HepG2 (cell line): ENCODE measurements around the gene OSBPL8. TPM values are rescaled to one million over a fixed set of nuclear protein-coding genes. Genes with fewer than 3 reads are reported as not detected.

ENCODE experiments used
- AGO2 ChIP-seq: fragments of 200-400 bp; formaldehyde crosslinking; optimal IDR thresholded peaks from 2 replicates; pipeline ENCODE3; 2017; ENCODE audit warnings: mild to moderate bottlenecking, low read depth, low read length, moderate library complexity
- CEBPB ChIP-seq: IDR thresholded peaks from 2 replicates; pipeline ENCODE4 v1.6.1; 2011; ENCODE audit warnings: low read depth, low read length, improper control_type of control experiment, borderline replicate concordance
- MAZ ChIP-seq, 2 experiments: sonication (generic) in 1 of 2; formaldehyde crosslinking in 1 of 2; IDR thresholded peaks; 2 replicates each; pipeline versions ENCODE4 v1.5.0 to v1.6.1; 2012 to 2020; ENCODE audit warnings: low read depth in 2 of 2, mild to moderate bottlenecking in 2 of 2, borderline replicate concordance in 1 of 2, improper control_type of control experiment in 1 of 2, low read length in 1 of 2, missing genetic modification reagents in 1 of 2, moderate library complexity in 1 of 2
- RARA ChIP-seq: IDR thresholded peaks from 2 replicates; pipeline ENCODE4 v1.6.1; 2016; ENCODE audit warnings: missing genetic modification reagents, missing compliant biosample characterization
- REPIN1 ChIP-seq: sonication (generic); formaldehyde crosslinking; IDR thresholded peaks from 2 replicates; pipeline ENCODE4 v1.8.0; 2022; ENCODE audit warnings: missing genetic modification reagents, low read depth, mild to moderate bottlenecking, borderline replicate concordance
- SAP130 ChIP-seq: IDR thresholded peaks from 2 replicates; pipeline ENCODE4 v1.6.1; 2016; ENCODE audit warnings: low read depth
- SRF ChIP-seq: IDR thresholded peaks from 2 replicates; pipeline ENCODE4 v1.6.1; 2011; ENCODE audit warnings: mild to moderate bottlenecking, low read depth, low read length, moderate library complexity
- SRSF1 ChIP-seq: fragments of 200-400 bp; formaldehyde crosslinking; optimal IDR thresholded peaks from 2 replicates; pipeline ENCODE3; 2017; ENCODE audit warnings: mild to moderate bottlenecking, low read depth, low read length, moderate library complexity
- STAG1 ChIP-seq: sonication (generic); formaldehyde crosslinking; IDR thresholded peaks from 2 replicates; pipeline ENCODE4 v1.4.0; 2020; ENCODE audit warnings: missing genetic modification reagents
- WIZ ChIP-seq: sonication (generic); formaldehyde crosslinking; IDR thresholded peaks from 2 replicates; pipeline ENCODE4 v1.5.1; 2020; ENCODE audit warnings: mild to moderate bottlenecking, missing genetic modification reagents
- ZNF350 ChIP-seq: sonication (generic); formaldehyde crosslinking; IDR thresholded peaks from 2 replicates; pipeline ENCODE4 v1.4.0; 2020; ENCODE audit warnings: mild to moderate bottlenecking, low read depth, missing genetic modification reagents, borderline replicate concordance
- ZNF619 ChIP-seq: sonication (generic); formaldehyde crosslinking; IDR thresholded peaks from 2 replicates; pipeline ENCODE4 v1.4.0; 2020; ENCODE audit warnings: mild to moderate bottlenecking, missing genetic modification reagents
- ZNF7 ChIP-seq: IDR thresholded peaks from 2 replicates; pipeline ENCODE4 v1.6.1; 2016; ENCODE audit warnings: missing biosample characterization, missing genetic modification reagents
- polyA plus RNA-seq, 8 experiments: library from polyadenylated mRNA; depleted of rRNA in 3 of 8; stranded (reverse) in 7 of 8; unstranded in 1 of 8; fragments of >200 nt; fragmentation: Illumina TruSeq in 4 of 8; extraction: Trizol in 4 of 8; gene quantifications; 2 replicates each; pipeline versions ENCODE4 v1.2.1 to v1.2.3, GENCODE V29; 2011 to 2016; ENCODE audit warnings: low read depth in 4 of 8, missing spikeins in 1 of 8, mixed read lengths in 1 of 8; ENCODE audit not compliant: insufficient read depth in 1 of 8
- total RNA-seq, 5 experiments: library from RNA; depleted of rRNA; stranded (reverse); fragments of >200 nt; fragmentation: Illumina TruSeq; extraction: Trizol; gene quantifications; 2 replicates each; pipeline ENCODE4 v1.2.3, GENCODE V29; 2016; ENCODE audit warnings: low read depth in 1 of 5
- TF ChIP-seq, protein P1 (sequence below): sonication (generic); formaldehyde crosslinking; IDR thresholded peaks from 2 replicates; pipeline ENCODE4 v1.8.1; 2023; ENCODE audit warnings: mild to moderate bottlenecking, missing genetic modification reagents, borderline replicate concordance
- TF ChIP-seq, protein P2 (sequence below): sonication (generic); formaldehyde crosslinking; IDR thresholded peaks from 2 replicates; pipeline ENCODE4 v1.8.1; 2023; ENCODE audit warnings: missing genetic modification reagents, inconsistent platforms, borderline replicate concordance
- TF ChIP-seq, protein P3 (sequence below): IDR thresholded peaks from 2 replicates; pipeline ENCODE4 v1.6.1; 2016
- TF ChIP-seq, protein P4 (sequence below): sonication (generic); formaldehyde crosslinking; IDR thresholded peaks from 2 replicates; pipeline ENCODE4 v1.4.0; 2020; ENCODE audit warnings: mild to moderate bottlenecking, missing genetic modification reagents

Gene OSBPL8
- total and polyA plus RNA-seq, 2 of the 13 experiments (the other 11 are each of a cell fraction or from before 2014, with no cell fraction given) = 11.0 to 33.9 TPM

DNA sequence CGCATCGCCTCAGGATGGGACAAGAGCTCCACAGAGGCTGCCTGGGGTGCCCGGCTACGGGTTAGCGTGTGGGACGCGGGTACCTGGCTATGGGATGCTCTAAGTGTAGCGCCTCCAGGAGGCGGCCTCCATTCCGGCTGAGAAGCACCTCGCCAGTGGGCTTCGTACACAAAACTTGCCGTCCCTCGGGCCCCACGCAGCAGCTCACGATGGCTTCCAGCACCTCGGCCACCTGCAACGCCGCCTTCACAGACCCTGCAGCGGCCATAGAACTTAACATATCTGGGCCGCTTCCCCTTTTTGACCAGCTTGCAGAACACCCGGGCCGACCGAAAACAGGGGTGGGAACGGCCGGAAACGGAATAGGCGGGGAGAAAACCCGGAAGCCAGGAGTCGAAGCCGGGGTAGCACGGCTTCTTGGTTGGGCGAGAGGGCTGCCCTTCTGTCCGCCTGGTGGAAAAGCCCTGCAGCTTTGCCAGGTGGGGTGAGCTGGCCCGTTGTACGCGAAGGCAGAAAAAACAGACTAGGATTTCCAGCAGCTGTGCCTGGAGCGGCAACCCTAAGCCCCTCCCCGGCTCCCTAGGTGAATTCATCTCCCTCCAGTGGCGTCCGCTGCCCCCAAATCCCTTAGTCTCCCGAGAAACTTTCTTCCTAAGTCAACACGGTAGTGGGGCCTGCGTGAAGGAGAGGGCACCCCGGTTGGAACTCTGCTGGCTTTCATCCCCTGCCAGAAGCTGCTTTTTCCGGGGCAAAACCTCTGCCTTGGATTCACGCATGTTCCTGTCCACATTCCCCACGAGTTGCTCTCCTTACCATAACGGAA, 211.3 kb downstream of the OSBPL8 start, which contains the start of gene BBS10 (continued):
- peak; percentile 78 for TF ChIP-seq SAP130 (CRISPR knock-in tag)
- TF ChIP-seq ZNF619 (CRISPR knock-in tag) = peak; percentile 22; the same call in 1 of the 2 replicates
- 0 out of 2 replicates have a peak, but pooled peaks have one; percentile 16 for TF ChIP-seq RARA
- TF ChIP-seq CEBPB = no peak
- TF ChIP-seq SRSF1 = peak; percentile 94
- no peak for TF ChIP-seq SRF
- no peak; the same call in 1 of the 2 replicates for TF ChIP-seq MAZ (IDR thresholded peaks at IDR 0.05; ENCODE audit: borderline replicate concordance, low read depth, low read length)
- TF ChIP-seq MAZ (CRISPR knock-in tag; IDR thresholded peaks at IDR 0.05; ENCODE audit: low read depth) = peak; percentile 75
- TF ChIP-seq REPIN1 (CRISPR knock-in tag) = no peak; the same call in 1 of the 2 replicates
- TF ChIP-seq, protein P1, sequence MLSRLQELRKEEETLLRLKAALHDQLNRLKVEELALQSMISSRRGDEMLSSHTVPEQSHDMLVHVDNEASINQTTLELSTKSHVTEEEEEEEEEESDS (CRISPR knock-in tag) = no peak
- TF ChIP-seq ZNF350 = peak; percentile 71
- no peak for TF ChIP-seq ZNF7 (CRISPR knock-in tag)
- peak; percentile 67 for TF ChIP-seq AGO2
- TF ChIP-seq, protein P2, sequence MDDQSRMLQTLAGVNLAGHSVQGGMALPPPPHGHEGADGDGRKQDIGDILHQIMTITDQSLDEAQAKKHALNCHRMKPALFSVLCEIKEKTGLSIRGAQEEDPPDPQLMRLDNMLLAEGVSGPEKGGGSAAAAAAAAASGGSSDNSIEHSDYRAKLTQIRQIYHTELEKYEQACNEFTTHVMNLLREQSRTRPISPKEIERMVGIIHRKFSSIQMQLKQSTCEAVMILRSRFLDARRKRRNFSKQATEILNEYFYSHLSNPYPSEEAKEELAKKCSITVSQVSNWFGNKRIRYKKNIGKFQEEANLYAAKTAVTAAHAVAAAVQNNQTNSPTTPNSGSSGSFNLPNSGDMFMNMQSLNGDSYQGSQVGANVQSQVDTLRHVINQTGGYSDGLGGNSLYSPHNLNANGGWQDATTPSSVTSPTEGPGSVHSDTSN (CRISPR knock-in tag) = 0 out of 2 replicates have a peak, but pooled peaks have one; percentile 71
- TF ChIP-seq, protein P3, sequence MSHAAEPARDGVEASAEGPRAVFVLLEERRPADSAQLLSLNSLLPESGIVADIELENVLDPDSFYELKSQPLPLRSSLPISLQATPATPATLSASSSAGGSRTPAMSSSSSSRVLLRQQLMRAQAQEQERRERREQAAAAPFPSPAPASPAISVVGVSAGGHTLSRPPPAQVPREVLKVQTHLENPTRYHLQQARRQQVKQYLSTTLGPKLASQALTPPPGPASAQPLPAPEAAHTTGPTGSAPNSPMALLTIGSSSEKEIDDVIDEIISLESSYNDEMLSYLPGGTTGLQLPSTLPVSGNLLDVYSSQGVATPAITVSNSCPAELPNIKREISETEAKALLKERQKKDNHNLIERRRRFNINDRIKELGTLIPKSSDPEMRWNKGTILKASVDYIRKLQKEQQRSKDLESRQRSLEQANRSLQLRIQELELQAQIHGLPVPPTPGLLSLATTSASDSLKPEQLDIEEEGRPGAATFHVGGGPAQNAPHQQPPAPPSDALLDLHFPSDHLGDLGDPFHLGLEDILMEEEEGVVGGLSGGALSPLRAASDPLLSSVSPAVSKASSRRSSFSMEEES = no peak
- no peak; the same call in 1 of the 2 replicates for TF ChIP-seq WIZ (CRISPR knock-in tag)
- TF ChIP-seq, protein P4, sequence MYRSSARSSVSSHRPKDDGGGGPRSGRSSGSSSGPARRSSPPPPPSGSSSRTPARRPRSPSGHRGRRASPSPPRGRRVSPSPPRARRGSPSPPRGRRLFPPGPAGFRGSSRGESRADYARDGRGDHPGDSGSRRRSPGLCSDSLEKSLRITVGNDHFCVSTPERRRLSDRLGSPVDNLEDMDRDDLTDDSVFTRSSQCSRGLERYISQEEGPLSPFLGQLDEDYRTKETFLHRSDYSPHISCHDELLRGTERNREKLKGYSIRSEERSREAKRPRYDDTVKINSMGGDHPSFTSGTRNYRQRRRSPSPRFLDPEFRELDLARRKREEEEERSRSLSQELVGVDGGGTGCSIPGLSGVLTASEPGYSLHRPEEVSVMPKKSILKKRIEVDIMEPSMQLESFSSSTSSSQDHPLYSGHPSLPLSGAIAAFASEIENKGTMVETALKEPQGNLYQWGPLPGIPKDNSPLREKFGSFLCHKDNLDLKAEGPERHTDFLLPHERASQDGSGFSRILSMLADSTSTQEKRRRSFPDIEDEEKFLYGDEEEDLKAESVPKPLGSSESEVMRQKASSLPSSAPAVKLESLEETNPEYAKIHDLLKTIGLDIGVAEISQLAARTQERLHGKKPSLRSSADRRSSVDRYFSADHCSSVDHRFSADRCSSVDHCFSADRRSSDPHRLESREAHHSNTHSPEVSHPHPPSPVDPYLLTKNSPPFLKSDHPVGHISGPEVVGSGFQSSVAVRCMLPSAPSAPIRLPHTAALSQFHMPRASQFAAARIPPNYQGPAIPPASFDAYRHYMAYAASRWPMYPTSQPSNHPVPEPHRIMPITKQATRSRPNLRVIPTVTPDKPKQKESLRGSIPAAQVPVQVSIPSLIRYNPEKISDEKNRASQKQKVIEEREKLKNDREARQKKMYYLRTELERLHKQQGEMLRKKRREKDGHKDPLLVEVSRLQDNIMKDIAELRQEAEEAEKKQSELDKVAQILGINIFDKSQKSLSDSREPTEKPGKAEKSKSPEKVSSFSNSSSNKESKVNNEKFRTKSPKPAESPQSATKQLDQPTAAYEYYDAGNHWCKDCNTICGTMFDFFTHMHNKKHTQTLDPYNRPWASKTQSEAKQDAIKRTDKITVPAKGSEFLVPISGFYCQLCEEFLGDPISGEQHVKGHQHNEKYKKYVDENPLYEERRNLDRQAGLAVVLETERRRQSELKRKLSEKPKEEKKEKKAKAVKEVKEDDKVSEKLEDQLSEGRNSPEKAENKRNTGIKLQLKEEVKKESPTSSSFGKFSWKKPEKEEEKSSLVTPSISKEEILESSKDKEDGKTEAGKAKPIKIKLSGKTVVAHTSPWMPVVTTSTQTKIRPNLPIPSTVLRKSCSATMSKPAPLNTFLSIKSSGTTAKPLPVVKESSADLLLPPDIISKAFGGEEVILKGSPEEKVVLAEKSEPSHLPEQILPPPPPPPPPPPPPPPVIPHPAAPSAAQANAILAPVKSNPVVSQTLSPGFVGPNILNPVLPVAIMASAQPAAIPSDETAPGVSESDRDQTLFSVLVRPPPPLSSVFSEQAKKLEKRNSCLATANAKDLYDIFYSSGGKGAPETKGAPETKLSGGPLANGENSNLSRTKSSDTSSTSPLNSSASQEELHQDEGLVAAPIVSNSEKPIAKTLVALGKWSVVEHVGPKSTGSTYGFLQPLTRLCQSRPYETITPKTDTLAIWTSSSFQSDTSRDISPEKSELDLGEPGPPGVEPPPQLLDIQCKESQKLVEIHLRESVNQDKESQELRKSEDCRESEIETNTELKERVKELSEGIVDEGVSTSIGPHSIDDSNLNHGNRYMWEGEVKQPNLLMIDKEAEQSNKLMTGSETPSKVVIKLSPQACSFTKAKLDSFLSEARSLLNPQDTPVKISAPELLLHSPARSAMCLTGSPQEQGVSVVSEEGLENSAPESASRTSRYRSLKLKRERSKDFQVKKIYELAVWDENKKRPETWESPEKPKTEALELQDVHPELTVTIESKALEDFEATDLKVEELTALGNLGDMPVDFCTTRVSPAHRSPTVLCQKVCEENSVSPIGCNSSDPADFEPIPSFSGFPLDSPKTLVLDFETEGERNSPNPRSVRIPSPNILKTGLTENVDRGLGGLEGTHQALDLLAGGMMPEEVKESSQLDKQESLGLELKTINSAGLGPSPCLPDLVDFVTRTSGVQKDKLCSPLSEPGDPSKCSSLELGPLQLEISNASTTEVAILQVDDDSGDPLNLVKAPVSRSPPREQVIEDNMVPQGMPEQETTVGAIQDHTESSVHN (CRISPR knock-in tag) = no peak
- TF ChIP-seq STAG1 (CRISPR knock-in tag) = peak; percentile 28
